ENCODE results near the gene ROPN1L. TPM values are rescaled to one million over a fixed set of nuclear protein-coding genes. Genes with fewer than 3 reads are reported as not detected.

The ROPN1L gene
- total and polyA plus RNA-seq, 2 experiments from 2014 or later: 0.30 TPM; not detected in 1

DNA sequence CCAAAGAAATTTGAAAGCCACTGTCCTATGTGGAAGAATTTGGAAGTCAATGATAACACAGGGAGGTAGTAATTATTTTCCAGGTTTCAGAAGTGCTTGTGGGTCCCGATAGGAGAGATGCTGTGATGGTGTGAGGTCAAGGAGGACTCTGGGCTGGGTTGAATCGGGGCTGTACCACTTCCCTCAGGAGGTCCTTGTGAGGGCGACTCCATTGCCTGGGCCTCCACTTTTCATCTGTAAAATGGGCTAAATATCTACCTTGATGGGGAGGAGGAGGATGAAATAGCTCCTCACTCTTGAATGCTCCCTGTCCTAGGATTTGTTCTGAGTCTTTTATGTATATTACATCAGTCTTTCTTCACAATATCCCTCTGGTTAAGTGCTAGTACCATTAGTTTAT is 59.0 kb downstream of the ROPN1L start:
- 80% methylated on average over 3 of the region's 3 CpGs for WGBS (ENCODE audit: low lambda C conversion rate, missing lambda C conversion rate)
- Histone ChIP-seq H3K4me3 (no peak overlapping the region), H3K27ac (no peak overlapping the region), H3K9me3 (ENCODE audit: low read depth) (no peaks in the 10 kb centered on the region), H3K4me1 (ENCODE audit: insufficient read depth) (peaks cover 8% of the 10 kb centered on the region), H3K9me2 (replicated peaks; ENCODE audit: insufficient read depth) (no peaks in the 10 kb centered on the region), H3K36me3 (replicated peaks; ENCODE audit: insufficient read depth, low read depth) (no peaks in the 10 kb centered on the region), H3K27me3 (no peaks in the 10 kb centered on the region), H3K79me2 (no peaks in the 10 kb centered on the region), H2AFZ (no peak overlapping the region), H4K20me1 (ENCODE audit: insufficient read depth, poor library complexity, severe bottlenecking) (no peaks in the 10 kb centered on the region), H3K4me2 (no peak overlapping the region)
- no peak for DNase-seq (ENCODE audit: low spot score)
- TF ChIP-seq EZH2 (IDR thresholded peaks at IDR 0.05; ENCODE audit: borderline replicate concordance): no peak
- TF ChIP-seq EZH2phosphoT487 (IDR thresholded peaks at IDR 0.05; ENCODE audit: low read depth, severe bottlenecking, unreplicated experiment): no peak
- TF ChIP-seq, protein P1, sequence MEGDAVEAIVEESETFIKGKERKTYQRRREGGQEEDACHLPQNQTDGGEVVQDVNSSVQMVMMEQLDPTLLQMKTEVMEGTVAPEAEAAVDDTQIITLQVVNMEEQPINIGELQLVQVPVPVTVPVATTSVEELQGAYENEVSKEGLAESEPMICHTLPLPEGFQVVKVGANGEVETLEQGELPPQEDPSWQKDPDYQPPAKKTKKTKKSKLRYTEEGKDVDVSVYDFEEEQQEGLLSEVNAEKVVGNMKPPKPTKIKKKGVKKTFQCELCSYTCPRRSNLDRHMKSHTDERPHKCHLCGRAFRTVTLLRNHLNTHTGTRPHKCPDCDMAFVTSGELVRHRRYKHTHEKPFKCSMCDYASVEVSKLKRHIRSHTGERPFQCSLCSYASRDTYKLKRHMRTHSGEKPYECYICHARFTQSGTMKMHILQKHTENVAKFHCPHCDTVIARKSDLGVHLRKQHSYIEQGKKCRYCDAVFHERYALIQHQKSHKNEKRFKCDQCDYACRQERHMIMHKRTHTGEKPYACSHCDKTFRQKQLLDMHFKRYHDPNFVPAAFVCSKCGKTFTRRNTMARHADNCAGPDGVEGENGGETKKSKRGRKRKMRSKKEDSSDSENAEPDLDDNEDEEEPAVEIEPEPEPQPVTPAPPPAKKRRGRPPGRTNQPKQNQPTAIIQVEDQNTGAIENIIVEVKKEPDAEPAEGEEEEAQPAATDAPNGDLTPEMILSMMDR (IDR thresholded peaks at IDR 0.05; ENCODE audit: poor library complexity): no peak

DNA sequence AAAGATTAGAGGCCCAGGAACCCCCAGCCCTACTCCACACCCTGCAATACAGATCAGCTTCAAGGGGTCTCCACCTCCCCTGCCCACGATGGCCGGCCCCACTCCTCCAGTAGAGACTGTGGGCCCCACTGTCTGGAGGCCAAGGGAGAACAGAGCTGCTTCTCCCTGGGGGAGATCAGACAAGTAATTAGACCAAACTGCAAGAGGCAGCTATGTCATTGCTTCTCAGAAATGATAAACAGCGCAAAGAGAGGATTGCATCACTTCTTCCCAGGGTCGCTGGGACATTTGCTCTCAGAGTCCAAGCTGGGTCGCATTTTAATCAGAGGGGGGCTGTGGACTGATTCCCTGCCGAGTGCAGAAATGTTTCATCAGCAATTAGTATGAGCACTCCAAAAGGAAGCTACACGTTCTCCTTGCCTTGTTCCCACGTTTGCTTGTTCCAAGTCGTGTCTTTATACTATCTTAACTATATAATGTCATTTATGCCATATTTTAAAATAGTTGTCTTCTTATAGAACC is 59.9 kb downstream of the ROPN1L start:
- Histone ChIP-seq H3K79me2 (no peaks in the 10 kb centered on the region), H3K4me3 (no peak overlapping the region), H2AFZ (no peak overlapping the region), H3K4me1 (ENCODE audit: insufficient read depth) (peaks cover 8% of the 10 kb centered on the region), H3K36me3 (replicated peaks; ENCODE audit: insufficient read depth, low read depth) (no peaks in the 10 kb centered on the region), H3K27ac (no peak overlapping the region), H3K9me3 (ENCODE audit: low read depth) (no peaks in the 10 kb centered on the region), H3K4me2 (no peak overlapping the region), H3K27me3 (no peaks in the 10 kb centered on the region), H4K20me1 (ENCODE audit: insufficient read depth, poor library complexity, severe bottlenecking) (no peaks in the 10 kb centered on the region), H3K9me2 (replicated peaks; ENCODE audit: insufficient read depth) (no peaks in the 10 kb centered on the region)
- 73% methylated on average over 9 of the region's 9 CpGs for WGBS (ENCODE audit: low lambda C conversion rate, missing lambda C conversion rate)
- TF ChIP-seq EZH2phosphoT487 (IDR thresholded peaks at IDR 0.05; ENCODE audit: low read depth, severe bottlenecking, unreplicated experiment) (no peak), EZH2 (IDR thresholded peaks at IDR 0.05; ENCODE audit: borderline replicate concordance) (no peak)
- TF ChIP-seq, protein P1 (IDR thresholded peaks at IDR 0.05; ENCODE audit: poor library complexity): no peak
- DNase-seq (ENCODE audit: low spot score): no peak

DNA sequence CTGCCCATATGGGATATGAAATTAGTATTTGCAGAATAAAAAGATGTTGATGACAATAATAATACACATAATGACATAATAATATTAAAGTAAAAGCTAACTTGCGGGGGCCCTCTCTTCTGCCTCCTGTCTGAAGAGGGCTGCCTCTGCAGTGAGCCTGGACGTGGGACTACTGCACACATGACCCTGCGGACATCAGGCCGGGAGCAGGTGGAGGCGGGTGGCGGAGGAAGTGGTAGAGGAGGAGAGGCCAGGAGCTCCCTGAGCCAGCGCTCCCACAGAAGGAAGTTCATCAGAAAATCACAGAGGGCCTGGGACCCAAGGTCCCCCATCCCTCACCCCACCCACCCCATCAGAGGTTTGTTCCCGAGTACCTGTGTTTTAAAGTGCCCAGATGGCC is 60.5 kb downstream of the ROPN1L start:
- Histone ChIP-seq H3K79me2 (no peaks in the 10 kb centered on the region), H3K4me3 (no peak overlapping the region), H2AFZ (no peak overlapping the region), H3K4me1 (ENCODE audit: insufficient read depth) (peaks cover 8% of the 10 kb centered on the region), H3K27me3 (no peaks in the 10 kb centered on the region), H3K9me3 (ENCODE audit: low read depth) (no peaks in the 10 kb centered on the region), H4K20me1 (ENCODE audit: insufficient read depth, poor library complexity, severe bottlenecking) (no peaks in the 10 kb centered on the region), H3K27ac (no peak overlapping the region), H3K36me3 (replicated peaks; ENCODE audit: insufficient read depth, low read depth) (no peaks in the 10 kb centered on the region), H3K4me2 (no peak overlapping the region), H3K9me2 (replicated peaks; ENCODE audit: insufficient read depth) (no peaks in the 10 kb centered on the region)
- DNase-seq (ENCODE audit: low spot score): no peak
- 92% methylated on average over 8 of the region's 8 CpGs for WGBS (ENCODE audit: low lambda C conversion rate, missing lambda C conversion rate)
- TF ChIP-seq, protein P1 (IDR thresholded peaks at IDR 0.05; ENCODE audit: poor library complexity): no peak
- TF ChIP-seq EZH2phosphoT487 (IDR thresholded peaks at IDR 0.05; ENCODE audit: low read depth, severe bottlenecking, unreplicated experiment) (no peak), EZH2 (IDR thresholded peaks at IDR 0.05; ENCODE audit: borderline replicate concordance) (no peak)

All from hepatocyte (in vitro differentiated cells).